ENCODE results near the gene MRM3.
"Not testable (repeated sequence)": the region's sequence is repeated elsewhere in the genome, so short reads cannot be mapped to it uniquely, and the experiment has no call there.

Gene MRM3

GRCh38 chr17:835263-835662 is 53.1 kb downstream of the MRM3 start:
- TF ChIP-seq CTCF (conservative IDR thresholded peaks at IDR 0.05; ENCODE audit: low read length), result no peak
- DNase-seq (ENCODE audit: low read depth), result peak; percentile 100
- no peak overlapping the region for H3K4me3 ChIP-seq (ENCODE audit: low read length)

- DNase-seq (ENCODE audit: low read depth); H3K4me3 ChIP-seq (ENCODE audit: low read length): not testable (repeated sequence)
Measured at GRCh38 chr17:835721-836120, 53.6 kb downstream of the MRM3 start.

GRCh38 chr17:836151-836550 is 54.0 kb downstream of the MRM3 start:
- no peak overlapping the region for H3K4me3 ChIP-seq (ENCODE audit: low read length)
- TF ChIP-seq CTCF (conservative IDR thresholded peaks at IDR 0.05; ENCODE audit: low read length), result no peak
- peak; percentile 95 for DNase-seq (ENCODE audit: low read depth)

- peak; percentile 54 for DNase-seq (ENCODE audit: low read depth)
- H3K4me3 ChIP-seq (ENCODE audit: low read length), result no peak overlapping the region
- no peak for TF ChIP-seq CTCF (conservative IDR thresholded peaks at IDR 0.05; ENCODE audit: low read length)
Measured at GRCh38 chr17:838486-838885, 56.3 kb downstream of the MRM3 start.

- no peak for DNase-seq (ENCODE audit: low read depth)
- no peak overlapping the region for H3K4me3 ChIP-seq (ENCODE audit: low read length)
- no peak for TF ChIP-seq CTCF (conservative IDR thresholded peaks at IDR 0.05; ENCODE audit: low read length)
Measured at GRCh38 chr17:841313-841712, 59.2 kb downstream of the MRM3 start.

Data from AG10803 (cell line).